Myometrial cell (primary cell): ENCODE results near the gene NAA30. TPM values are rescaled to one million over a fixed set of nuclear protein-coding genes. Genes with fewer than 3 reads are reported as not detected.

ENCODE experiments used
- total RNA-seq: library from RNA; depleted of rRNA; stranded (reverse); fragments of >200 nt; gene quantifications from 2 replicates; pipeline ENCODE4 v1.2.3, GENCODE V29; 2015

The NAA30 gene
- total RNA-seq = 9.5 and 12.6 TPM in 2 replicates

DNA sequence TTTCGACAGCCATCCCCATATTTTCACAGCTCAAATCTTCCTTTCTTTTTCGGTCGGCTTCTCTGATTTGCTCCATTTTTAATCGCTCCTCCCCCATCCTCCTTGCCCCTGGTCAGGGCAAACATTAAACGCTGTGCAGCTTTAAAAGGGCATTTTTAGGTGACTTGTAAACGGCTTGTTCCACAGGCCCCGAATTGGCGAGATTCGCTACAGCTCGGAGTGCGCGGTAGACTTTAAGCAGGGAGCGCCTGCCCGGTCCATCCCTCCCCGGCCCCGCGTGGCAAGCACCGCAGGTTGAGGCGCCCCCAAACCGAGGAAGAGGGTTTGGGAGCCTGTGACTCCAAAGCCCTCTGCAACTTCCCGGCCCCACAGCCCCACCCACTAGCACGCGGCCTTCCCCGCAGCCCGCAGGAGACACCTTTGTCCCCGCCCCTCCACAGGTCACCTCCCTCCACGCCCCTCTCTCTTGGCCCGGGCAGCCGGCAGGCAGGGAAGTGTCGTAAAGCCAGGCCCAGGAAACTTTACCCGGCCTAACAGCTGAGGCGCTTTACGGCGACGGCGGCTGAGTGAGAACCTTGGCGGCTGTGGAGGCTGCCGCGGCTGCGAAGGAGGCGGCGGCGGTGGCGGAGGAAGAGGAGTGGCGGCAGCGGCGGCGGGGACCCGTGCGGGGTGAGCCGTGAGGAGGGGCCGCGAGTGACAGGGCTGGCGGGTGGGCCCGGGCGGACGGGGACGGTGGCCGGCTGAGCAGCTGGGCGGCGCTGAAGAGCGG, at the start of gene NAA30:
TSS of gene NAA30 (plus strand) at position 550 of the 769 bp plus-strand sequence. CDS start 372 bp downstream, outside the sequence.

Other genes starting within 250 kb of the NAA30 start
- 39.2 and 48.6 TPM in 2 replicates for gene EXOC5, start 121.7 kb upstream of the NAA30 start, total RNA-seq
- gene AP5M1, start 121.6 kb upstream of the NAA30 start, total RNA-seq = 18.2 and 20.2 TPM in 2 replicates
- gene CCDC198, start 103.3 kb downstream of the NAA30 start, total RNA-seq = not detected in 2 replicates